HG02759 (cell line): ENCODE data around the gene ANXA6.

Experiments used
- ATAC-seq: cut with Tn5 transposase; IDR thresholded peaks from one replicate; pipeline ENCODE4 v1.9.1; 2021; ENCODE audit warnings: mild to moderate bottlenecking, moderate library complexity; ENCODE audit not compliant: unreplicated experiment

ANXA6 gene

GRCh38 chr5:151130922-151131891, 26.4 kb downstream of the ANXA6 start:
- no peak for ATAC-seq

- ATAC-seq, result no peak
Measured at GRCh38 chr5:151130235-151130921, 27.2 kb downstream of the ANXA6 start.

- ATAC-seq, result no peak
Measured at GRCh38 chr5:151128817-151129216, 28.8 kb downstream of the ANXA6 start.

- no peak for ATAC-seq
Measured at GRCh38 chr5:151127926-151128325, 29.7 kb downstream of the ANXA6 start.

GRCh38 chr5:151126199-151126645, 31.4 kb downstream of the ANXA6 start:
- ATAC-seq, result peak; percentile 22

- ATAC-seq, result no peak
Measured at GRCh38 chr5:151125421-151125820, 32.2 kb downstream of the ANXA6 start.

GRCh38 chr5:151123897-151124751, 33.5 kb downstream of the ANXA6 start:
- ATAC-seq, result peak; percentile 91

GRCh38 chr5:151122828-151123227, 34.8 kb downstream of the ANXA6 start:
- no peak for ATAC-seq

GRCh38 chr5:151121665-151122064, 35.9 kb downstream of the ANXA6 start:
- no peak for ATAC-seq

GRCh38 chr5:151121095-151121494, 36.5 kb downstream of the ANXA6 start:
- no peak for ATAC-seq

GRCh38 chr5:151118913-151119575, 38.5 kb downstream of the ANXA6 start:
- no peak for ATAC-seq

GRCh38 chr5:151115272-151115905, 42.2 kb downstream of the ANXA6 start:
- ATAC-seq, result no peak

GRCh38 chr5:151113651-151114050, 43.9 kb downstream of the ANXA6 start:
- ATAC-seq, result peak; percentile 37

GRCh38 chr5:151110992-151111391, 46.6 kb downstream of the ANXA6 start:
- no peak for ATAC-seq

GRCh38 chr5:151110122-151110681, 47.4 kb downstream of the ANXA6 start:
- ATAC-seq, result peak; percentile 51

- no peak for ATAC-seq
Measured at GRCh38 chr5:151108566-151108965, 49.0 kb downstream of the ANXA6 start.

- ATAC-seq, result no peak
Measured at GRCh38 chr5:151107738-151108520, 49.6 kb downstream of the ANXA6 start.

- ATAC-seq, result no peak
Measured at GRCh38 chr5:151107084-151107483, 50.5 kb downstream of the ANXA6 start.

- ATAC-seq, result no peak
Measured at GRCh38 chr5:151106509-151106908, 51.1 kb downstream of the ANXA6 start.
